Uterus (tissue), 2 donors: ENCODE measurements around the gene CCM2.

Source experiments
- POLR2A ChIP-seq, 2 donors: fragments of 450-650 bp; IDR thresholded peaks; one replicate each; pipeline ENCODE4 v1.6.1; 2016; ENCODE audit warnings: antibody characterized with exemption in 2 of 2, mild to moderate bottlenecking in 1 of 2, moderate library complexity in 1 of 2
- TF ChIP-seq, protein P1 (sequence below), 4 experiments: fragments of 200-600 bp in 2 of 4; fragments of 450-650 bp in 2 of 4; sonication (generic) in 2 of 4; IDR thresholded peaks; one replicate each; pipeline ENCODE4 v1.5.1; 2016 to 2019; ENCODE audit warnings: antibody characterized with exemption in 4 of 4, mild to moderate bottlenecking in 2 of 4, moderate library complexity in 1 of 4

- TF ChIP-seq POLR2A (IDR thresholded peaks at IDR 0.05) = no peak
- TF ChIP-seq, protein P1, sequence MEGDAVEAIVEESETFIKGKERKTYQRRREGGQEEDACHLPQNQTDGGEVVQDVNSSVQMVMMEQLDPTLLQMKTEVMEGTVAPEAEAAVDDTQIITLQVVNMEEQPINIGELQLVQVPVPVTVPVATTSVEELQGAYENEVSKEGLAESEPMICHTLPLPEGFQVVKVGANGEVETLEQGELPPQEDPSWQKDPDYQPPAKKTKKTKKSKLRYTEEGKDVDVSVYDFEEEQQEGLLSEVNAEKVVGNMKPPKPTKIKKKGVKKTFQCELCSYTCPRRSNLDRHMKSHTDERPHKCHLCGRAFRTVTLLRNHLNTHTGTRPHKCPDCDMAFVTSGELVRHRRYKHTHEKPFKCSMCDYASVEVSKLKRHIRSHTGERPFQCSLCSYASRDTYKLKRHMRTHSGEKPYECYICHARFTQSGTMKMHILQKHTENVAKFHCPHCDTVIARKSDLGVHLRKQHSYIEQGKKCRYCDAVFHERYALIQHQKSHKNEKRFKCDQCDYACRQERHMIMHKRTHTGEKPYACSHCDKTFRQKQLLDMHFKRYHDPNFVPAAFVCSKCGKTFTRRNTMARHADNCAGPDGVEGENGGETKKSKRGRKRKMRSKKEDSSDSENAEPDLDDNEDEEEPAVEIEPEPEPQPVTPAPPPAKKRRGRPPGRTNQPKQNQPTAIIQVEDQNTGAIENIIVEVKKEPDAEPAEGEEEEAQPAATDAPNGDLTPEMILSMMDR (IDR thresholded peaks at IDR 0.05) = no peak
These were observed 65.3 kb downstream of the CCM2 start for GRCh38 chr7:45065031-45065995.
